Body of pancreas (tissue), 4 donors: ENCODE results near the gene CLDN1. TPM values are rescaled to one million over a fixed set of nuclear protein-coding genes. Genes with fewer than 3 reads are reported as not detected.

Experiments
- ATAC-seq: fragments of 150-250 bp; one replicate; pipeline ENCODE4 v1.9.1; 2016
- DNase-seq, 4 donors: peaks; one replicate each; pipeline ENCODE4 v3.0.0-alpha.2; 2019
- H3K27ac ChIP-seq, 4 donors: fragments of 200-600 bp; sonication (generic); 1 replicate in 3 of 4; 2 replicates in 1 of 4; pipeline versions ENCODE4 v1.5.1 to v1.6.1; 2016 to 2019; ENCODE audit warnings: mild to moderate bottlenecking in 1 of 4, mixed read lengths in 1 of 4, moderate library complexity in 1 of 4
- H3K27me3 ChIP-seq, 2 donors: fragments of 200-600 bp; sonication (generic); one replicate each; pipeline ENCODE4 v1.6.0; 2016; ENCODE audit warnings: mild to moderate bottlenecking in 1 of 2
- H3K36me3 ChIP-seq, 2 donors: fragments of 200-600 bp; sonication (generic); replicated peaks in 1 of 2; 2 replicates each; pipeline ENCODE4 v1.5.1; 2016; ENCODE audit warnings: low read depth in 2 of 2; ENCODE audit not compliant: insufficient read depth in 1 of 2
- H3K4me1 ChIP-seq: fragments of 200-600 bp; sonication (generic); one replicate; pipeline ENCODE4 v1.6.0; 2016
- H3K4me3 ChIP-seq, 2 donors: fragments of 200-600 bp; sonication (generic); 1 replicate in 1 of 2; 2 replicates in 1 of 2; pipeline ENCODE4 v1.5.1; 2016 to 2019
- H3K9me3 ChIP-seq, 3 donors: fragments of 200-600 bp; sonication (generic); 1 replicate in 2 of 3; 2 replicates in 1 of 3; pipeline ENCODE4 v1.5.1; 2016
- CTCF ChIP-seq, 7 experiments: fragments of 450-650 bp in 4 of 7; fragments of 200-600 bp in 3 of 7; sonication (generic) in 3 of 7; IDR thresholded peaks; one replicate each; pipeline ENCODE4 v1.5.1; 2016 to 2019; ENCODE audit warnings: antibody characterized with exemption in 7 of 7
- POLR2A ChIP-seq, 3 donors: fragments of 450-650 bp; IDR thresholded peaks; one replicate each; pipeline ENCODE4 v1.6.1; 2016; ENCODE audit warnings: antibody characterized with exemption in 3 of 3, mild to moderate bottlenecking in 2 of 3
- whole genome bisulfite sequencing, 2 donors: methylation state at CpG; one replicate each; pipeline ENCODE4 v1.1.5; 2017; 5-methylcytosine and 5-hydroxymethylcytosine counted together
- intact Hi-C: fragments of 100-400 bp; cut with DNase I; formaldehyde crosslinking; loops from one replicate; pipeline ENCODE4 v1.15.1; 2023
- total RNA-seq, 2 donors: library from RNA; depleted of rRNA; stranded (reverse); fragments of >200 nt; gene quantifications; one replicate each; pipeline ENCODE4 v1.1.0, GENCODE V29; 2016

CLDN1 gene
- total RNA-seq, 2 donors from 2014 or later, result 33.3 to 57.9 TPM

DNA sequence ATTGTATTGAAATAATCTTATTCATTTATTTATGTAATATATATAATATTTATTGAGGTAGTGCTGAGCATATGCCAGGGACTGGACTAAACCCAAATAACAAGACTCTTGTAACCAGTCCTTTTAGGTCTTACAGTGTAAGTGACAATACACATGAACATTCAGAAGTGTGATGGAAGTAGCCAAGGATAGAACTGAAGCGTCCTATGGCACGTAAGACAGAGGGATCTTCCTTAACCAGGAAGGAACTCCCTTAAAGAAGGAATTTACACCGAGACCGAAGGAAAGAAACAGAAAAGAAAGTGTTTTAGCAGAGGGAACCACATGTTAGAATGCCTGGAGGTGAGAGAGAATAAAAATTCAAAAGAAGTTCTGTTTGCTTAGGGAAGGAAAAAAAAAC, 23.6 kb upstream of the CLDN1 start:
- Histone ChIP-seq H3K36me3 (no peaks in the 10 kb centered on the region), H3K4me1 (peaks cover 16% of the 10 kb centered on the region), H3K27me3 (no peaks in the 10 kb centered on the region), H3K4me3 (no peak overlapping the region), H3K27ac (peak overlapping the region in 3 of 4 donors; percentile 70 to 84 (median 72)), H3K9me3 (no peaks in the 10 kb centered on the region)
- WGBS, 2 donors, result 74 to 86% methylated on average over 4 of the region's 4 CpGs
- DNase-seq, result no peak
- TF ChIP-seq POLR2A (IDR thresholded peaks at IDR 0.05), result no peak
- no peak for TF ChIP-seq CTCF (IDR thresholded peaks at IDR 0.05)
- intact Hi-C loops, result no loop called here
- ATAC-seq, result no peak

DNA sequence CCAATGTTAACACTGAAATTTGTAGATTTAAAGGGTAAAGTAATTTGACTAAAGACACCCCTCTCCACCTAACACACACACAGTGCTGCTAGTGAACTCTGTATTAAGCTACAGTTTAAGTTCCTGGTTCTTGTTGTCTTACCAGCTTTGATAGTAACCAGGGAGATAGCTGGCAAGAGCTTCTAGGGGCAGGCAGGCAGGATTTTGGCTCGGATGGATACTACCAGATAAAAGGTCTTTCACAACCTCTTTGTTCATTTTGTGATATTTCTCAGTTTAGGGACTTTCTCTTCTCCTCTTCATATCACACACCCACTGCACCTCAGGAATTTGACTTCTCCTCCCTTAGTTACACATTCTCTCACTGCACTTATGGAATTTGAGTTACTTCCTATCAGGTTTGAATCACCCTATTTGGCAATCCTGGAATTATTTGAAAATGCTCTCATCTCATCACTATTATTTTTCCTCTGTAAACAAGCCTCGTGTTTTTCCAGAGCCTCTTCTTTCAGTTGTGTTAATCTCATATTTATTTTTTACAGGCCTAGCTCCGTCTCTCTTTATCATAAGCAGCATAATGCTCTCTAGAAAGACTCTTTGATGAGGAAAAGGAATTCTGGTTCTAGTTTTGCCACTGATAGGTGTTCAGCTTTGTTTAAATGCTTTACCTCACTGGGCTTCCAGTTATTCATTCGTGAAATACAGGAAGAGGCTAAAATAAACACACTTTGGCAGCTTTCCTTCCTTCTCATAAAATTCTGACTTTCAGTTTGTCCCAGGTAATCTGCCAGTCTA, 23.0 kb upstream of the CLDN1 start:
- TF ChIP-seq POLR2A (IDR thresholded peaks at IDR 0.05), result peak in 2 of 3 donors; percentile 36 to 43
- TF ChIP-seq CTCF (IDR thresholded peaks at IDR 0.05), result no peak
- DNase-seq (peak; percentile 43 to 84 (median 60)), ATAC-seq (peak; percentile 97)
- WGBS, 2 donors, result 6 to 12% methylated on average over 4 of the region's 4 CpGs
- no peaks in the 10 kb centered on the region for H3K9me3 ChIP-seq
- intact Hi-C loops, result no loop called here
- no peaks in the 10 kb centered on the region for H3K27me3 ChIP-seq
- peak overlapping the region in 3 of 4 donors; percentile 70 to 84 (median 72) for H3K27ac ChIP-seq
- peaks cover 16% of the 10 kb centered on the region for H3K4me1 ChIP-seq
- no peaks in the 10 kb centered on the region for H3K36me3 ChIP-seq
- H3K4me3 ChIP-seq, result no peak overlapping the region

DNA sequence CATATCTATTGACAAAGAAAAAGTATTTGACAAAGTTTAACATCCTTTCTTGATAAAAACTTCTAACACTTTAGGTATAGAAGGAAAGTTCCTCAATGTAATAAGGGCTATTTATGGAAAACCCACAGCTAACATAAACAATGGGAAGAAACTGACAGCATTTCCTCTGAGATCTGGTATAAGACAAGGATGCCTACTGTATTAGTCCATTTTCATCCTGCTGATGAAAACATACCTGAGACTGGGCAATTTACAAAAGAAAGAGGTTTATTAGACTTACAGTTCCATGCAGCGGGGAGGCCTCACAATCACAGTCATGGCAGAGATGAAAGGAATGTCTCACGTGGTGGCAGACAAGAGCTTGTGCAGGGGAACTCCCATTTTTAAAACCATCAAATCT, 17.8 kb upstream of the CLDN1 start:
- peaks cover 6% of the 10 kb centered on the region for H3K4me1 ChIP-seq
- no peaks in the 10 kb centered on the region for H3K36me3 ChIP-seq
- H3K27me3 ChIP-seq, result no peaks in the 10 kb centered on the region
- DNase-seq (no peak), ATAC-seq (no peak)
- no peak overlapping the region for H3K4me3 ChIP-seq
- TF ChIP-seq CTCF (IDR thresholded peaks at IDR 0.05) (no peak), POLR2A (IDR thresholded peaks at IDR 0.05) (no peak)
- no peaks in the 10 kb centered on the region for H3K9me3 ChIP-seq
- H3K27ac ChIP-seq, result no peak overlapping the region
- intact Hi-C loops, result no loop called here
- WGBS, 2 donors, result 88 to 93% methylated on average over 2 of the region's 2 CpGs

DNA sequence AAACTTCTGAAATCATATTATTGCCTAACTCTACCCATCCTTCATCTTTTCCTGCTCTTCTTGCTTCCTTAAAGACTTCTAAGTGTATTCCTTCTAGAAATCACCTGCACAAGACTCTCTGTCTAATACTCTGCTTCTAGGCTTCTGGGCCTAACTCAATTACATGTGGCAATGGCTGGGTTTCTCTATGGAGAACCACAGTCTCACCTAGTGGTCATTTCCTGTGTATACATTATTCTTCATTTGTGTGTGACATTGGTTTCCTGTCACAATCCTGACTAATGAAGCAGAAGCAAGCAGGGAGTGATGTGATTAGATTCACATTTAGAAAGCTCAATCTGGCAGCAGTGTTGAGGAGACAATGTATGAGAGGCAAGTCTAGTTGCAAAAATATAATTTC, 16.9 kb upstream of the CLDN1 start:
- intact Hi-C loops, result no loop called here
- H3K4me3 ChIP-seq, result no peak overlapping the region
- no peaks in the 10 kb centered on the region for H3K27me3 ChIP-seq
- TF ChIP-seq POLR2A (IDR thresholded peaks at IDR 0.05) (no peak), CTCF (IDR thresholded peaks at IDR 0.05) (no peak)
- DNase-seq (no peak), ATAC-seq (peak; percentile 30)
- H3K27ac ChIP-seq, result no peak overlapping the region
- no peaks in the 10 kb centered on the region for H3K36me3 ChIP-seq
- no peaks in the 10 kb centered on the region for H3K9me3 ChIP-seq
- H3K4me1 ChIP-seq, result no peaks in the 10 kb centered on the region

- Histone ChIP-seq H3K9me3 (no peaks in the 10 kb centered on the region), H3K4me3 (no peak overlapping the region), H3K36me3 (no peaks in the 10 kb centered on the region), H3K4me1 (no peaks in the 10 kb centered on the region), H3K27ac (no peak overlapping the region), H3K27me3 (no peaks in the 10 kb centered on the region)
- peak in 3 of 4 donors; percentile 39 to 48 (median 40) for DNase-seq
- no peak for TF ChIP-seq POLR2A (IDR thresholded peaks at IDR 0.05)
- no peak for TF ChIP-seq CTCF (IDR thresholded peaks at IDR 0.05)
- intact Hi-C loops, result no loop called here
- ATAC-seq, result peak; percentile 42
Observed at GRCh38 chr3:190338717-190339116, 16.5 kb upstream of the CLDN1 start.
